GM10847 (cell line): Measurements from ENCODE around the gene C1orf87.

ENCODE experiments used
- POLR2A ChIP-seq: IDR thresholded peaks from 2 replicates; pipeline ENCODE4 v1.6.1; 2011; ENCODE audit not compliant: insufficient read length; ENCODE audit errors: extremely low read depth

The C1orf87 gene

GRCh38 chr1:59945790-59946189, 127.8 kb downstream of the C1orf87 start:
- no peak for TF ChIP-seq POLR2A
